ENCODE measurements around the gene CCDC106. TPM values are rescaled to one million over a fixed set of nuclear protein-coding genes. Genes with fewer than 3 reads are reported as not detected.

CCDC106 gene
- total RNA-seq, 1 experiment from 2014 or later, result 21.1 TPM

- TF ChIP-seq, protein P1, sequence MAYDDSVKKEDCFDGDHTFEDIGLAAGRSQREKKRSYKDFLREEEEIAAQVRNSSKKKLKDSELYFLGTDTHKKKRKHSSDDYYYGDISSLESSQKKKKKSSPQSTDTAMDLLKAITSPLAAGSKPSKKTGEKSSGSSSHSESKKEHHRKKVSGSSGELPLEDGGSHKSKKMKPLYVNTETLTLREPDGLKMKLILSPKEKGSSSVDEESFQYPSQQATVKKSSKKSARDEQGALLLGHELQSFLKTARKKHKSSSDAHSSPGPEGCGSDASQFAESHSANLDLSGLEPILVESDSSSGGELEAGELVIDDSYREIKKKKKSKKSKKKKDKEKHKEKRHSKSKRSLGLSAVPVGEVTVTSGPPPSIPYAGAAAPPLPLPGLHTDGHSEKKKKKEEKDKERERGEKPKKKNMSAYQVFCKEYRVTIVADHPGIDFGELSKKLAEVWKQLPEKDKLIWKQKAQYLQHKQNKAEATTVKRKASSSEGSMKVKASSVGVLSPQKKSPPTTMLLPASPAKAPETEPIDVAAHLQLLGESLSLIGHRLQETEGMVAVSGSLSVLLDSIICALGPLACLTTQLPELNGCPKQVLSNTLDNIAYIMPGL (CRISPR knock-in tag; IDR thresholded peaks at IDR 0.05), result peak; percentile 39
- peak; percentile 43; the same call in 1 of the 2 replicates for TF ChIP-seq ZBTB43 (CRISPR knock-in tag; IDR thresholded peaks at IDR 0.05)
- peak; percentile 61; the same call in 1 of the 2 replicates for TF ChIP-seq IRF1 (CRISPR knock-in tag; IDR thresholded peaks at IDR 0.05)
- no peak; the same call in 1 of the 2 replicates for TF ChIP-seq FOXP4 (CRISPR knock-in tag; IDR thresholded peaks at IDR 0.05)
- TF ChIP-seq E2F5 (CRISPR knock-in tag; IDR thresholded peaks at IDR 0.05), result no peak
- no peak for TF ChIP-seq ATF6 (CRISPR knock-in tag; IDR thresholded peaks at IDR 0.05)
- TF ChIP-seq NFE2L1 (CRISPR knock-in tag; IDR thresholded peaks at IDR 0.05), result peak; percentile 76; the same call in 1 of the 2 replicates
- no peak for TF ChIP-seq TEAD1 (CRISPR knock-in tag; IDR thresholded peaks at IDR 0.05)
- TF ChIP-seq, protein P2, sequence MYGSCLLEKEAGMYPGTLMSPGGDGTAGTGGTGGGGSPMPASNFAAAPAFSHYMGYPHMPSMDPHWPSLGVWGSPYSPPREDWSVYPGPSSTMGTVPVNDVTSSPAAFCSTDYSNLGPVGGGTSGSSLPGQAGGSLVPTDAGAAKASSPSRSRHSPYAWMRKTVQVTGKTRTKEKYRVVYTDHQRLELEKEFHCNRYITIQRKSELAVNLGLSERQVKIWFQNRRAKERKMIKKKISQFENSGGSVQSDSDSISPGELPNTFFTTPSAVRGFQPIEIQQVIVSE (CRISPR knock-in tag; IDR thresholded peaks at IDR 0.05; ENCODE audit: borderline replicate concordance), result no peak
- no peak for TF ChIP-seq STAT6 (CRISPR knock-in tag; conservative IDR thresholded peaks at IDR 0.05; ENCODE audit: low read depth)
- TF ChIP-seq, protein P3, sequence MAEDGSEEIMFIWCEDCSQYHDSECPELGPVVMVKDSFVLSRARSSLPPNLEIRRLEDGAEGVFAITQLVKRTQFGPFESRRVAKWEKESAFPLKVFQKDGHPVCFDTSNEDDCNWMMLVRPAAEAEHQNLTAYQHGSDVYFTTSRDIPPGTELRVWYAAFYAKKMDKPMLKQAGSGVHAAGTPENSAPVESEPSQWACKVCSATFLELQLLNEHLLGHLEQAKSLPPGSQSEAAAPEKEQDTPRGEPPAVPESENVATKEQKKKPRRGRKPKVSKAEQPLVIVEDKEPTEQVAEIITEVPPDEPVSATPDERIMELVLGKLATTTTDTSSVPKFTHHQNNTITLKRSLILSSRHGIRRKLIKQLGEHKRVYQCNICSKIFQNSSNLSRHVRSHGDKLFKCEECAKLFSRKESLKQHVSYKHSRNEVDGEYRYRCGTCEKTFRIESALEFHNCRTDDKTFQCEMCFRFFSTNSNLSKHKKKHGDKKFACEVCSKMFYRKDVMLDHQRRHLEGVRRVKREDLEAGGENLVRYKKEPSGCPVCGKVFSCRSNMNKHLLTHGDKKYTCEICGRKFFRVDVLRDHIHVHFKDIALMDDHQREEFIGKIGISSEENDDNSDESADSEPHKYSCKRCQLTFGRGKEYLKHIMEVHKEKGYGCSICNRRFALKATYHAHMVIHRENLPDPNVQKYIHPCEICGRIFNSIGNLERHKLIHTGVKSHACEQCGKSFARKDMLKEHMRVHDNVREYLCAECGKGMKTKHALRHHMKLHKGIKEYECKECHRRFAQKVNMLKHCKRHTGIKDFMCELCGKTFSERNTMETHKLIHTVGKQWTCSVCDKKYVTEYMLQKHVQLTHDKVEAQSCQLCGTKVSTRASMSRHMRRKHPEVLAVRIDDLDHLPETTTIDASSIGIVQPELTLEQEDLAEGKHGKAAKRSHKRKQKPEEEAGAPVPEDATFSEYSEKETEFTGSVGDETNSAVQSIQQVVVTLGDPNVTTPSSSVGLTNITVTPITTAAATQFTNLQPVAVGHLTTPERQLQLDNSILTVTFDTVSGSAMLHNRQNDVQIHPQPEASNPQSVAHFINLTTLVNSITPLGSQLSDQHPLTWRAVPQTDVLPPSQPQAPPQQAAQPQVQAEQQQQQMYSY (CRISPR knock-in tag; IDR thresholded peaks at IDR 0.05), result no peak
- TF ChIP-seq KAT7 (CRISPR knock-in tag; IDR thresholded peaks at IDR 0.05; ENCODE audit: borderline replicate concordance), result peak; percentile 86; the same call in 1 of the 2 replicates
- TF ChIP-seq ZNF423 (CRISPR knock-in tag; IDR thresholded peaks at IDR 0.05), result no peak
- TF ChIP-seq FOXJ3 (CRISPR knock-in tag; IDR thresholded peaks at IDR 0.05; ENCODE audit: borderline replicate concordance), result no peak
- 0 out of 2 replicates have a peak, but pooled peaks have one; percentile 11 for TF ChIP-seq CBFB (CRISPR knock-in tag; IDR thresholded peaks at IDR 0.05; ENCODE audit: low read depth)
- 0 out of 2 replicates have a peak, but pooled peaks have one; percentile 9 for TF ChIP-seq FOXP1 (CRISPR knock-in tag; IDR thresholded peaks at IDR 0.05; ENCODE audit: borderline replicate concordance)
- TF ChIP-seq, protein P4, sequence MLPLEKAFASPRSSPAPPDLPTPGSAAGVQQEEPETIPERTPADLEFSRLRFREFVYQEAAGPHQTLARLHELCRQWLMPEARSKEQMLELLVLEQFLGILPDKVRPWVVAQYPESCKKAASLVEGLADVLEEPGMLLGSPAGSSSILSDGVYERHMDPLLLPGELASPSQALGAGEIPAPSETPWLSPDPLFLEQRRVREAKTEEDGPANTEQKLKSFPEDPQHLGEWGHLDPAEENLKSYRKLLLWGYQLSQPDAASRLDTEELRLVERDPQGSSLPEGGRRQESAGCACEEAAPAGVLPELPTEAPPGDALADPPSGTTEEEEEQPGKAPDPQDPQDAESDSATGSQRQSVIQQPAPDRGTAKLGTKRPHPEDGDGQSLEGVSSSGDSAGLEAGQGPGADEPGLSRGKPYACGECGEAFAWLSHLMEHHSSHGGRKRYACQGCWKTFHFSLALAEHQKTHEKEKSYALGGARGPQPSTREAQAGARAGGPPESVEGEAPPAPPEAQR (CRISPR knock-in tag; IDR thresholded peaks at IDR 0.05), result no peak
- peak; percentile 70 for TF ChIP-seq SP1 (CRISPR knock-in tag; conservative IDR thresholded peaks at IDR 0.05)
Observed at GRCh38 chr19:55643003-55643886, 4.8 kb upstream of the CCDC106 start, which contains the start of gene ZNF581 (continued).

All from WTC11 (cell line).